Thyroid gland (tissue), 4 donors: ENCODE results near the gene EEIG2. TPM values are rescaled to one million over a fixed set of nuclear protein-coding genes. Genes with fewer than 3 reads are reported as not detected.

Source experiments
- DNase-seq, 2 donors: peaks; one replicate each; pipeline ENCODE4 v3.0.0-alpha.2; 2019
- H3K27ac ChIP-seq, 3 donors: fragments of 200-600 bp; sonication (generic); 1 replicate in 2 of 3; 2 replicates in 1 of 3; pipeline ENCODE4 v1.5.1; 2016 to 2019; ENCODE audit warnings: mild to moderate bottlenecking in 1 of 3, moderate library complexity in 1 of 3
- H3K27me3 ChIP-seq: fragments of 200-600 bp; sonication (generic); one replicate; pipeline ENCODE4 v1.5.1; 2019
- H3K36me3 ChIP-seq, 2 donors: fragments of 200-600 bp; sonication (generic); one replicate each; pipeline ENCODE4 v1.5.1; 2016 to 2019
- H3K4me1 ChIP-seq, 2 donors: fragments of 200-600 bp; sonication (generic); one replicate each; pipeline ENCODE4 v1.5.1; 2017 to 2019
- H3K4me3 ChIP-seq, 3 donors: fragments of 200-600 bp; sonication (generic); replicated peaks in 1 of 3; 1 replicate in 2 of 3; 2 replicates in 1 of 3; pipeline ENCODE4 v1.5.1; 2016; ENCODE audit warnings: mild to moderate bottlenecking in 1 of 3
- H3K9me3 ChIP-seq: fragments of 200-600 bp; sonication (generic); one replicate; pipeline ENCODE4 v1.5.1; 2017
- POLR2A ChIP-seq, 2 donors: fragments of 450-650 bp; IDR thresholded peaks; one replicate each; pipeline ENCODE4 v1.6.1; 2017; ENCODE audit warnings: antibody characterized with exemption in 2 of 2, mild to moderate bottlenecking in 2 of 2, moderate library complexity in 1 of 2
- WGBS, 2 donors: methylation state at CpG; one replicate each; pipeline ENCODE4 v1.1.5; 2017; 5-methylcytosine and 5-hydroxymethylcytosine counted together
- intact Hi-C: fragments of 100-400 bp; cut with DNase I; formaldehyde crosslinking; loops from one replicate; pipeline ENCODE4 v1.15.1; 2023
- total RNA-seq, 4 donors: library from RNA; depleted of rRNA; stranded (reverse); fragments of >200 nt; gene quantifications; one replicate each; pipeline ENCODE4 v1.2.3, GENCODE V29; 2016
- TF ChIP-seq, protein P1 (sequence below), 6 experiments: fragments of 200-600 bp in 3 of 6; fragments of 450-650 bp in 3 of 6; sonication (generic) in 3 of 6; IDR thresholded peaks; one replicate each; pipeline ENCODE4 v1.5.1; 2016 to 2019; ENCODE audit warnings: antibody characterized with exemption in 6 of 6, mild to moderate bottlenecking in 2 of 6, inconsistent platforms in 1 of 6, moderate library complexity in 1 of 6

EEIG2 gene
- total RNA-seq, 4 donors from 2014 or later: 7.4 to 11.8 (median 8.2) TPM

DNA sequence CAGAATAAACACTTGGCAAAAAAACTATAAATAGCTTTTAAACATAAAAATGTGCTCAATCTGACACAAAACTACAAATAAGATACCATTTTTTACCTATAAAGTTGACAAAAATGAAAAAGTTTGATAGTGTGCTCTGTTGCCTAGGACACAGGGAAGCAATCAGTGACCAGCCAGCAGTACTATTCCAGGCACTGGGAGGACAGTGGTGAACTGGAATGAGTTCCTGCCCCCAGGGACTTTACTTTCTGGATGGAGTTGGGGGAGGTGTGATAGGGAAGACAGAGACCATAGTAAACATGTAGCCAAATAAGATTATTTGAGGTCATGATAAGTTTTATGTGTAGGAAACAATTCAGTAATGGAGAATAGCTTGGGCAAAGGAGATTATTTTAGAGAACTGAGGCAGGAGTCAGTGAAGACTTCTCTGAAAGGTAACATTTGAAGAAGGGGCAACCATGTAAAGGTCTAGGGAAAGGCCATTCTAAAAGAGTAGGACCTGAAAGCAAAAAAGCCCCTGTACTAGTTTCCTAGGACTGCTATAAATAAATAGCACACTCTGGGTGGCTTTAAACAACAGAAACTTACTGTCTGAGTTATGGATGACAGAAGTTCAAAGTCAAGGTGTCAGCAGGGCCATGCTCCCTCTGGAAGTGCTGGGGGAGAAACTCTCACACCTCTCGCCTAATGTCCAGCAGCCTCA is 42.0 kb downstream of the EEIG2 start:
- Histone ChIP-seq H3K36me3 (no peaks in the 10 kb centered on the region), H3K27me3 (no peaks in the 10 kb centered on the region), H3K27ac (no peak overlapping the region), H3K4me3 (no peak overlapping the region), H3K4me1 (no peaks in the 10 kb centered on the region), H3K9me3 (no peaks in the 10 kb centered on the region)
- DNase-seq: no peak
- TF ChIP-seq POLR2A (IDR thresholded peaks at IDR 0.05): no peak
- TF ChIP-seq, protein P1, sequence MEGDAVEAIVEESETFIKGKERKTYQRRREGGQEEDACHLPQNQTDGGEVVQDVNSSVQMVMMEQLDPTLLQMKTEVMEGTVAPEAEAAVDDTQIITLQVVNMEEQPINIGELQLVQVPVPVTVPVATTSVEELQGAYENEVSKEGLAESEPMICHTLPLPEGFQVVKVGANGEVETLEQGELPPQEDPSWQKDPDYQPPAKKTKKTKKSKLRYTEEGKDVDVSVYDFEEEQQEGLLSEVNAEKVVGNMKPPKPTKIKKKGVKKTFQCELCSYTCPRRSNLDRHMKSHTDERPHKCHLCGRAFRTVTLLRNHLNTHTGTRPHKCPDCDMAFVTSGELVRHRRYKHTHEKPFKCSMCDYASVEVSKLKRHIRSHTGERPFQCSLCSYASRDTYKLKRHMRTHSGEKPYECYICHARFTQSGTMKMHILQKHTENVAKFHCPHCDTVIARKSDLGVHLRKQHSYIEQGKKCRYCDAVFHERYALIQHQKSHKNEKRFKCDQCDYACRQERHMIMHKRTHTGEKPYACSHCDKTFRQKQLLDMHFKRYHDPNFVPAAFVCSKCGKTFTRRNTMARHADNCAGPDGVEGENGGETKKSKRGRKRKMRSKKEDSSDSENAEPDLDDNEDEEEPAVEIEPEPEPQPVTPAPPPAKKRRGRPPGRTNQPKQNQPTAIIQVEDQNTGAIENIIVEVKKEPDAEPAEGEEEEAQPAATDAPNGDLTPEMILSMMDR (IDR thresholded peaks at IDR 0.05): no peak
- 95 to 97% methylated on average over 1 of the region's 1 CpG for WGBS, 2 donors
- intact Hi-C loops: no loop called here

DNA sequence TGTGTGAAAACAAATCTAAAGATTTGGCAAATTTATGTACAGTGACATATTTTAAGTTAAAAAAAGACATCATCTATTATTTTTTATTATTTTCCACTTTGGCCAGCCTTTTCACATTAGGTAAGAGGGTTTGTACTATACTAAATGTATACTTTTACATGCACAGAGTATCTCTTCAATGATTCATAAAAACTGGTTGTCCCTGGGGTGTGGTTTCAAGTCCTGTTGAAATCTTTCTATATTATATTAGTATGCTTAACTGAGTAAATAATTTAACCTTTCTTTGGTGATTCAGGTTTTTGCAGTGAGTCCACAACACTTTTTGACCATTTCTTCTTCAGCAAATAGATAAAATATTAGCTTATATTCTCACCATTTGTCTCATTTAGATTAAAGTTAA is 45.7 kb downstream of the EEIG2 start:
- TF ChIP-seq, protein P1 (IDR thresholded peaks at IDR 0.05): no peak
- intact Hi-C loops: no loop called here
- Histone ChIP-seq H3K9me3 (no peaks in the 10 kb centered on the region), H3K4me3 (no peak overlapping the region), H3K27ac (no peak overlapping the region), H3K27me3 (no peaks in the 10 kb centered on the region), H3K4me1 (peaks cover 9 to 21% of the 10 kb centered on the region in 2 donors), H3K36me3 (no peaks in the 10 kb centered on the region)
- no peak for DNase-seq

DNA sequence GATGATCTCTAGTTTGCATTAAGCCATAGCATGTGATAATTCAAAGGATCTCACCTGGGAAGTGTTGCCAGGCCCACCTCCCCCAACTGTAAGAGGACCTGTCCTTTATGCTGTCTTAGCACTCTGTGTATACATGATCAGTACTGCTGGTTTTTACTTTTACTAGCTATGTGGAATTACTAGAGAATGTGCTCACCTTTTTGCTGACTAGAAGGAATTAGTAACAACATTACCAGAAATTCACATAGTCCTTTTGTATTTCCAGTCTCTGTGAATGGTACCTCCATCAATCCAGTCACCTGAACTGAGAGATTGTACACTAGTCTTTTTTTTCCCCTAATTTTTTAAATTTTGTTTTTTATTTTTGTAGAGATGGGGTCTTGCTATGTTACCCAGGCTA is 46.6 kb downstream of the EEIG2 start:
- Histone ChIP-seq H3K27me3 (no peaks in the 10 kb centered on the region), H3K27ac (no peak overlapping the region), H3K9me3 (no peaks in the 10 kb centered on the region), H3K4me1 (peaks cover 10 to 23% of the 10 kb centered on the region in 2 donors), H3K36me3 (no peaks in the 10 kb centered on the region), H3K4me3 (no peak overlapping the region)
- no peak for TF ChIP-seq POLR2A (IDR thresholded peaks at IDR 0.05)
- TF ChIP-seq, protein P1 (IDR thresholded peaks at IDR 0.05): no peak
- intact Hi-C loops: no loop called here
- no peak for DNase-seq

DNA sequence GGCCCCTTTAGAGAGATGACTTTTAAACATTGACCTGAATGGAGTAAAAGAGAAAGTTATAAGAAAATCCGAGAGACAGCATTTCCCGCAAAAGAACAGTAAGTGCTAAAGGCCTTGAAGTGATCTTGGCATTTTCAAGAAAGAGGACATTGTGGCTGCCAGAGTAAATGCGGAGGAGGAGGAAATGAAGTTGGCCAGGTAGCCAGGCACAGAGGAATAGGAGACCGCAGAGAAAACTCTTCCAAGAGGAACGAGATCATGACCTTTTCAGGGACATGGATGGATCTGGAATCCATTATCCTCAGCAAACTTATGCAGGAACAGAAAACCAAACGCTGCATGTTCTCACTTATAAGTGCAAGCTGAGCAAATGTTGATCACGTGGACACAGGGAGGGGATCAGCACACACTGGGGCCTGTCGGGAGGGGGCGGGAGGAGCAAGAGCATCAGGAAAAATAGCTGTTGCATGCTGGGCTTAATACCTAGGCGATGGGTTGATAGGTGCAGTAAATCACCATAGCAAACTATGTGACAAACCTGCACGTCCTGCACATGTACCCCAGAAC is 49.7 kb downstream of the EEIG2 start:
- Histone ChIP-seq H3K9me3 (no peaks in the 10 kb centered on the region), H3K27ac (peak overlapping the region; percentile 10 to 54 (median 10)), H3K36me3 (no peaks in the 10 kb centered on the region), H3K4me3 (no peak overlapping the region), H3K27me3 (no peaks in the 10 kb centered on the region), H3K4me1 (peaks cover 10 to 23% of the 10 kb centered on the region in 2 donors)
- WGBS, 2 donors: 21 to 28% methylated on average over 11 of the region's 11 CpGs
- peak; percentile 56 to 58 for DNase-seq
- intact Hi-C loops: no loop called here
- TF ChIP-seq POLR2A (IDR thresholded peaks at IDR 0.05): no peak
- TF ChIP-seq, protein P1 (IDR thresholded peaks at IDR 0.05): no peak

Other genes starting within 250 kb of the EEIG2 start
- not detected for gene NBPF6, start 109.8 kb upstream of the EEIG2 start, total RNA-seq
- gene HENMT1, start 101.0 kb downstream of the EEIG2 start, total RNA-seq: 1 to 10 TPM; 1.5 to 7.3 (median 3.2) TPM
- 10 to 100 TPM; 25.0 to 41.0 (median 29.8) TPM for gene PRPF38B, start 132.2 kb downstream of the EEIG2 start, total RNA-seq
- not detected for gene FNDC7, start 152.8 kb downstream of the EEIG2 start, total RNA-seq
- 100 to 1,000 TPM in 3 of 4 donors, 10 to 100 TPM in 1; 82.6 to 223 (median 100) TPM for gene STXBP3, start 186.6 kb downstream of the EEIG2 start, total RNA-seq